Colonic mucosa (tissue), 4 donors: ENCODE measurements around the gene SMARCB1. TPM values are rescaled to one million over a fixed set of nuclear protein-coding genes. Genes with fewer than 3 reads are reported as not detected.

Experiments used
- DNase-seq: peaks from one replicate; pipeline ENCODE4 v3.0.0-alpha.2; 2020
- H3K27ac ChIP-seq: fragments of 200-600 bp; one replicate; pipeline ENCODE4 v1.8.0; 2021
- H3K27me3 ChIP-seq: fragments of 200-600 bp; one replicate; pipeline ENCODE4 v1.8.0; 2021
- H3K36me3 ChIP-seq: fragments of 200-600 bp; one replicate; pipeline ENCODE4 v1.8.0; 2021
- H3K4me1 ChIP-seq: fragments of 200-600 bp; one replicate; pipeline ENCODE4 v1.8.0; 2021; ENCODE audit warnings: mild to moderate bottlenecking
- H3K4me3 ChIP-seq: fragments of 200-600 bp; one replicate; pipeline ENCODE4 v1.8.0; 2021
- H3K9ac ChIP-seq, 2 donors: one replicate each; pipeline ENCODE4 v1.7.0; 2013; ENCODE audit warnings: control low read depth in 2 of 2, low read depth in 2 of 2, low read length in 2 of 2
- H3K9me3 ChIP-seq: fragments of 200-600 bp; one replicate; pipeline ENCODE4 v1.8.0; 2021
- intact Hi-C: fragments of 100-400 bp; cut with DNase I; formaldehyde crosslinking; loops from one replicate; pipeline ENCODE4 v1.14.1; 2022
- total RNA-seq, 2 donors: library from RNA; stranded (reverse); fragmentation: NEBNext Ultra II Directional in 1 of 2; extraction: Animal tissue kit (Norgen Biotek cat#: 25700) in 1 of 2; gene quantifications; one replicate each; pipeline ENCODE4 v1.2.1, GENCODE V29; 2021
- TF ChIP-seq, protein P1 (sequence below): fragments of 200-600 bp; IDR thresholded peaks from one replicate; pipeline ENCODE4 v1.8.0; 2022; ENCODE audit warnings: antibody characterized with exemption, mild to moderate bottlenecking
- donor health status: healthy.
- donor health status: DM: no; HTN: no; CAD: no.
- donor health status: DM: no; HTN: no; CAD: no.

Gene SMARCB1
- total RNA-seq, 2 donors from 2014 or later, result 77.8 to 96.0 TPM

DNA sequence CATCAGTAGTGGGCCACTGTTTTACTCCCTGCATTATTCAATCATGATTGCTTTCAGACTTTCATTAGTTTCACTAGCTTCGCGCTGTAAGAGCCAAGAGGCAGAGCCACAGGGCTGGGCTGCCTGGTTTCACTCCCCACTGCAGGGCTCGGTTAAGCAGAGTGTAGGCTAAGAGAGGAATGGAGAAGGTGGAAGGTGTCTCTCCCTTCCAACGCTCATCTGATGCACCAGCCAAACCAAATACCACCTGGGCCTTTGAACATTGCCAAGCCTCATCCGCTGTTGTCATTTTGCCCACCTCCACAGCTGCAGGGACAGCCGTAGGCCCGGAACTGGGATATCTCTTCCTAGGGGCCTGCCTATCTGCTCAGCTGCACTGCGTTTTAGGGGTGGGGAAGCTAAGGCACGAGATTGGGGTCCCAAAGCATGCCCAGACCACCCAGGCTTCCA is 480 bp upstream of the SMARCB1 start:
- H3K27me3 ChIP-seq, result no peaks in the 10 kb centered on the region
- intact Hi-C loops, result no loop called here
- peak overlapping the region; percentile 65 for H3K4me3 ChIP-seq
- TF ChIP-seq, protein P1, sequence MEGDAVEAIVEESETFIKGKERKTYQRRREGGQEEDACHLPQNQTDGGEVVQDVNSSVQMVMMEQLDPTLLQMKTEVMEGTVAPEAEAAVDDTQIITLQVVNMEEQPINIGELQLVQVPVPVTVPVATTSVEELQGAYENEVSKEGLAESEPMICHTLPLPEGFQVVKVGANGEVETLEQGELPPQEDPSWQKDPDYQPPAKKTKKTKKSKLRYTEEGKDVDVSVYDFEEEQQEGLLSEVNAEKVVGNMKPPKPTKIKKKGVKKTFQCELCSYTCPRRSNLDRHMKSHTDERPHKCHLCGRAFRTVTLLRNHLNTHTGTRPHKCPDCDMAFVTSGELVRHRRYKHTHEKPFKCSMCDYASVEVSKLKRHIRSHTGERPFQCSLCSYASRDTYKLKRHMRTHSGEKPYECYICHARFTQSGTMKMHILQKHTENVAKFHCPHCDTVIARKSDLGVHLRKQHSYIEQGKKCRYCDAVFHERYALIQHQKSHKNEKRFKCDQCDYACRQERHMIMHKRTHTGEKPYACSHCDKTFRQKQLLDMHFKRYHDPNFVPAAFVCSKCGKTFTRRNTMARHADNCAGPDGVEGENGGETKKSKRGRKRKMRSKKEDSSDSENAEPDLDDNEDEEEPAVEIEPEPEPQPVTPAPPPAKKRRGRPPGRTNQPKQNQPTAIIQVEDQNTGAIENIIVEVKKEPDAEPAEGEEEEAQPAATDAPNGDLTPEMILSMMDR, result no peak
- no peaks in the 10 kb centered on the region for H3K36me3 ChIP-seq
- H3K4me1 ChIP-seq, result peaks cover 7% of the 10 kb centered on the region
- H3K9me3 ChIP-seq, result no peaks in the 10 kb centered on the region
- H3K27ac ChIP-seq, result peak overlapping the region; percentile 97
- H3K9ac ChIP-seq, result peak overlapping the region; percentile 46 to 59
- no peak for DNase-seq

DNA sequence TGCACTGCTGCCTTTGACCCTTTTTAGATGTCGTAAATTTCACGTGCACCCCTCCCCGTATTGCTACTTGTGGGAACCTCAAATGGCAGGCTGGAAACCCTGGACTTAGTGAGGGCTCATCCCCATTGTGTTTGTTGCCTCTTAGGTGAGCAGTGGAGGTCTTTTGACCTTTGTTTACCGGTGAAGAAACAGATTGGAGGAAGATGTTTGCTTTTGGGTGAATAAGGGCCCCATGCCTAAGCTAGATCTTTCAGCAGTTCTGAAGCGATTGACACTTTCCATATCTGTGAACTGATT is 782 bp downstream of the SMARCB1 start:
- intact Hi-C loops, result no loop called here
- TF ChIP-seq, protein P1, result no peak
- no peak for DNase-seq

DNA sequence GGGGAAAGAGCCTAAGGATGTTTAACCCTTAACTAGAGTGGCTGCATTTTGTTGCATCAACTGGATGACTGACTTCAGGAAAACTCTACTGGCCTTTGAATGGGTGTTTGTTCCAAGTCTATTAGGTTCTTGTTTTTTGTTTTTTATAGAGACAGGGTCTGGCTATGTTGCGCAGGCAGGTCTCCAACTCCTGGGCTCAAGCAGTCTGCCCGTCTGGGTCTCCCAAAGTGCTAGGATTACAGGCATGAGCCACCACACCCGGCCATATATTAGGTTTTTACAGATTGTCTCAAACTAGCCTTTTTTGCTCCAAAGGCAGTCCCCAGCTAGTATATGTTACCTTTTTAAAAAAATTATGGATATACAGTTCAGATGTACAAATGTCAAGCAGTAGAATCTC is 1.1 kb downstream of the SMARCB1 start:
- H3K36me3 ChIP-seq, result no peaks in the 10 kb centered on the region
- H3K27me3 ChIP-seq, result no peaks in the 10 kb centered on the region
- peaks cover 7% of the 10 kb centered on the region for H3K4me1 ChIP-seq
- no peak for DNase-seq
- peak overlapping the region; percentile 65 for H3K4me3 ChIP-seq
- TF ChIP-seq, protein P1, result no peak
- intact Hi-C loops, result no loop called here
- peak overlapping the region in 1 of 2 donors; percentile 83 for H3K9ac ChIP-seq
- peak overlapping the region; percentile 97 for H3K27ac ChIP-seq
- no peaks in the 10 kb centered on the region for H3K9me3 ChIP-seq

More for the DNA sequence above, 782 bp downstream of the SMARCB1 start:
- Histone ChIP-seq H3K4me1 (peaks cover 7% of the 10 kb centered on the region), H3K27ac (peak overlapping the region; percentile 97), H3K36me3 (no peaks in the 10 kb centered on the region), H3K27me3 (no peaks in the 10 kb centered on the region), H3K4me3 (peak overlapping the region; percentile 65), H3K9ac (peak overlapping the region in 1 of 2 donors; percentile 83), H3K9me3 (no peaks in the 10 kb centered on the region)

DNA sequence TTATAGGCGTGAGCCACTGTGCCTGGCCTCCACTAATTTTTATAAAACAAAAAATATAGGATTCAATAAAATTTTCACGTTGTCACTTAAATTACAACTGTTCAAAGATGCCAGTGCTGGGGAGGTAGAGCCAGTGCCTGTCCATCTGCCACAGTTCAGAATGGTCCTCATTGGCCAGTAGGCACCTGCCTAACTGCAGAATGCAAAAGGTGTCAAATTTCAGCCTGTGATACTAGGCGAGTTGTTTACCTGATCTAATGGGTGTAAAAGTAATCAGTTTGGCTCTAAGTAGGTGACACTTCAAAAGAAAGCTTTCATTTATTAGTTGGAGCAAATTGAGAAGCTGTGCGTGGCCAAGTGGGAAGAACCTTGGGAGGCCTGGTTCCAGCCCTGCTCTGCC is 2.4 kb downstream of the SMARCB1 start:
- Histone ChIP-seq H3K9ac (no peak overlapping the region), H3K4me3 (no peak overlapping the region), H3K36me3 (peaks cover 8% of the 10 kb centered on the region), H3K4me1 (peaks cover 7% of the 10 kb centered on the region), H3K9me3 (no peaks in the 10 kb centered on the region), H3K27me3 (no peaks in the 10 kb centered on the region), H3K27ac (no peak overlapping the region)
- TF ChIP-seq, protein P1, result no peak
- intact Hi-C loops, result no loop called here
- DNase-seq, result no peak

DNA sequence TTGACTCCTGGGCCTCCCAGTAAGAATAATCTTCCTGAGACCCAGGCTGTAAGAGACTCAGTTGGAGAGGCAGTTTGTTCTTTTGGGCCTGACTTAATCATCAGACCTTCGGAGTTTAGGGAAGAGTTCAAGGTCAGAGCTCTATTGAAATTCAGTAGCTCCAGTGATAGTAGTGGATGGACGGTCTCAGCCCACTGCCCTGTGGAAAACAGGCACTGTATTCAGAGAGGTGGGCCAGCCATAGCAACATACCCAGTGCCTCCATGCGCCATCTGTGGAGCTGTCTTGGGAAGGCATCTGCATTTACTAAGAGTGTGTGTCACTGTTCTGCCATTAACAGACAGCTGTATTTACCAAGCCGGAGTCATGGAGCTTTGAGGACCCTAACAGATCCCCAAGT is 2.9 kb downstream of the SMARCB1 start:
- no peak for DNase-seq

More for the DNA sequence above, 2.9 kb downstream of the SMARCB1 start:
- H3K9ac ChIP-seq, result no peak overlapping the region
- H3K27ac ChIP-seq, result no peak overlapping the region
- H3K36me3 ChIP-seq, result peaks cover 12% of the 10 kb centered on the region
- no peak overlapping the region for H3K4me3 ChIP-seq
- intact Hi-C loops, result no loop called here
- TF ChIP-seq, protein P1, result no peak
- peaks cover 7% of the 10 kb centered on the region for H3K4me1 ChIP-seq
- no peaks in the 10 kb centered on the region for H3K27me3 ChIP-seq
- no peaks in the 10 kb centered on the region for H3K9me3 ChIP-seq
